ENCODE measurements around the gene NUDT13.

DNA sequence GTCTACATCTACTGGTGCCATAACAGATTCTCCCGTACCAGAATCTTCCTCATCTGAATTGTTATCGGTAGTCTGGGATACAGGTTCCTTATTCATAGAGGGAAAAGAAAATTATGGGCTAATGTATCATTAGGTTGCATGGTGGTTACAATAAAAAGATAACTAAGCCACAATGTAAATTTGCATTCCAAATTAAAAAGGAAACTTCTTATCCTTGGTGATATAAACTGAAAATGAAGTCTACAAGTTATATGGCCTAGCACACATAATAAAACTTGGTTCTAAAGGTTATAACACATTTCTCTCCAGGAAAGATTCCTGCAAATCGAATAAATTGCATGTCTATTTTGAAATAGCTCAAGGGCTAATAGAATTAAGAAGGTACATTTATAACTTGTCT lies 24.5 kb downstream of the NUDT13 start:
- TF ChIP-seq, protein P1, sequence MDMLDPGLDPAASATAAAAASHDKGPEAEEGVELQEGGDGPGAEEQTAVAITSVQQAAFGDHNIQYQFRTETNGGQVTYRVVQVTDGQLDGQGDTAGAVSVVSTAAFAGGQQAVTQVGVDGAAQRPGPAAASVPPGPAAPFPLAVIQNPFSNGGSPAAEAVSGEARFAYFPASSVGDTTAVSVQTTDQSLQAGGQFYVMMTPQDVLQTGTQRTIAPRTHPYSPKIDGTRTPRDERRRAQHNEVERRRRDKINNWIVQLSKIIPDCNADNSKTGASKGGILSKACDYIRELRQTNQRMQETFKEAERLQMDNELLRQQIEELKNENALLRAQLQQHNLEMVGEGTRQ (IDR thresholded peaks at IDR 0.05; ENCODE audit: low read depth, low read length): no peak
- TF ChIP-seq, protein P2, sequence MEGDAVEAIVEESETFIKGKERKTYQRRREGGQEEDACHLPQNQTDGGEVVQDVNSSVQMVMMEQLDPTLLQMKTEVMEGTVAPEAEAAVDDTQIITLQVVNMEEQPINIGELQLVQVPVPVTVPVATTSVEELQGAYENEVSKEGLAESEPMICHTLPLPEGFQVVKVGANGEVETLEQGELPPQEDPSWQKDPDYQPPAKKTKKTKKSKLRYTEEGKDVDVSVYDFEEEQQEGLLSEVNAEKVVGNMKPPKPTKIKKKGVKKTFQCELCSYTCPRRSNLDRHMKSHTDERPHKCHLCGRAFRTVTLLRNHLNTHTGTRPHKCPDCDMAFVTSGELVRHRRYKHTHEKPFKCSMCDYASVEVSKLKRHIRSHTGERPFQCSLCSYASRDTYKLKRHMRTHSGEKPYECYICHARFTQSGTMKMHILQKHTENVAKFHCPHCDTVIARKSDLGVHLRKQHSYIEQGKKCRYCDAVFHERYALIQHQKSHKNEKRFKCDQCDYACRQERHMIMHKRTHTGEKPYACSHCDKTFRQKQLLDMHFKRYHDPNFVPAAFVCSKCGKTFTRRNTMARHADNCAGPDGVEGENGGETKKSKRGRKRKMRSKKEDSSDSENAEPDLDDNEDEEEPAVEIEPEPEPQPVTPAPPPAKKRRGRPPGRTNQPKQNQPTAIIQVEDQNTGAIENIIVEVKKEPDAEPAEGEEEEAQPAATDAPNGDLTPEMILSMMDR (conservative IDR thresholded peaks at IDR 0.05; ENCODE audit: low read depth, low read length): no peak
- TF ChIP-seq POLR2A (IDR thresholded peaks at IDR 0.05; ENCODE audit: low read depth, low read length): no peak
